Measurements from ENCODE around the gene DNAJC22. TPM values are rescaled to one million over a fixed set of nuclear protein-coding genes. Genes with fewer than 3 reads are reported as not detected.

DNAJC22 gene
- total and polyA plus RNA-seq, 2 of the 13 experiments (the other 11 are each of a cell fraction or from before 2014, with no cell fraction given): 25.2 to 31.7 TPM

GRCh38 chr12:49367381-49368239, 20.9 kb downstream of the DNAJC22 start, which contains the start of gene SPATS2 (continued):
- no peak for TF ChIP-seq CCDC6 (CRISPR knock-in tag; IDR thresholded peaks at IDR 0.05)
- no peak for TF ChIP-seq ZNF138 (CRISPR knock-in tag; IDR thresholded peaks at IDR 0.05; ENCODE audit: low read depth)
- TF ChIP-seq JUN (CRISPR knock-in tag; IDR thresholded peaks at IDR 0.05): no peak
- TF ChIP-seq ZNF768 (CRISPR knock-in tag; IDR thresholded peaks at IDR 0.05): no peak
- peak; percentile 56; the same call in 1 of the 2 replicates for TF ChIP-seq PAXIP1 (CRISPR knock-in tag; conservative IDR thresholded peaks at IDR 0.05)
- 0 out of 2 replicates have a peak, but pooled peaks have one; percentile 65 for TF ChIP-seq SKIL (CRISPR knock-in tag; IDR thresholded peaks at IDR 0.05; ENCODE audit: borderline replicate concordance)
- no peak for TF ChIP-seq TCF12 (IDR thresholded peaks at IDR 0.05)
- TF ChIP-seq TCF12 (CRISPR knock-in tag; IDR thresholded peaks at IDR 0.05): no peak
- no peak for TF ChIP-seq ZBTB34 (CRISPR knock-in tag; IDR thresholded peaks at IDR 0.05)
- no peak for TF ChIP-seq PHF21A (CRISPR knock-in tag; IDR thresholded peaks at IDR 0.05)
- no peak for TF ChIP-seq ZFP90 (CRISPR knock-in tag; IDR thresholded peaks at IDR 0.05; ENCODE audit: borderline replicate concordance)
- TF ChIP-seq RFXAP (CRISPR knock-in tag; IDR thresholded peaks at IDR 0.05; ENCODE audit: borderline replicate concordance): no peak
- TF ChIP-seq ZNF790 (CRISPR knock-in tag; IDR thresholded peaks at IDR 0.05; ENCODE audit: borderline replicate concordance): 0 out of 2 replicates have a peak, but pooled peaks have one; percentile 2
- no peak for TF ChIP-seq SP4 (CRISPR knock-in tag; IDR thresholded peaks at IDR 0.05)
- no peak for TF ChIP-seq EHMT2 (IDR thresholded peaks at IDR 0.05; ENCODE audit: borderline replicate concordance, low read depth, low read length)
- TF ChIP-seq PATZ1 (CRISPR knock-in tag; IDR thresholded peaks at IDR 0.05): peak; percentile 35; the same call in 1 of the 2 replicates
- TF ChIP-seq TBX3 (IDR thresholded peaks at IDR 0.05; ENCODE audit: borderline replicate concordance): no peak
